ENCODE results near the gene NGLY1.

Gene NGLY1

DNA sequence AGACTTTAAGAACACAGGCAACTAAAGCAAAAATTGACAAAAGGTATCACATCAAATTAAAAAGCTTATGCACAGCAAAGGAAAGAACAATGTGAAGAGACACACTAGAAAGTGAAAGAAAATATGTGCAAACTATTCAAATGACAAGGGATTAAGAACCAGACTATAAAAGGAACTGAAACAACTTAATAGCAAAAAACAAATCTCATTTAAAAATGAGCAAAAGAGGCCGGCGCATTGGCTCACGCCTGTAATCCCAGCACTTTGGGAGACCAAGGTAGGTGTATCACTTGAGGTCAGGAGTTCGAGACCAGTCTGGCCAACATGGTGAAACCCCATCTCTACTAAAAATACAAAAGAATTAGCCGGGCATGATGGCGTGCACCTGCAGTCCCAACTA is 14.4 kb downstream of the NGLY1 start:
- intact Hi-C loops (cut with micrococcal nuclease) = no loop called here
- Mint-ChIP-seq H3K27me3 (no peaks in the 10 kb centered on the region), H3K9me3 (peaks cover 30% of the 10 kb centered on the region), H3K36me3 (ENCODE audit: low read depth) (peaks cover 45% of the 10 kb centered on the region), H3K27ac (peak overlapping the region; percentile 41), H3K4me3 (no peak overlapping the region), H3K4me1 (ENCODE audit: low read depth) (peaks cover 8% of the 10 kb centered on the region)

DNA sequence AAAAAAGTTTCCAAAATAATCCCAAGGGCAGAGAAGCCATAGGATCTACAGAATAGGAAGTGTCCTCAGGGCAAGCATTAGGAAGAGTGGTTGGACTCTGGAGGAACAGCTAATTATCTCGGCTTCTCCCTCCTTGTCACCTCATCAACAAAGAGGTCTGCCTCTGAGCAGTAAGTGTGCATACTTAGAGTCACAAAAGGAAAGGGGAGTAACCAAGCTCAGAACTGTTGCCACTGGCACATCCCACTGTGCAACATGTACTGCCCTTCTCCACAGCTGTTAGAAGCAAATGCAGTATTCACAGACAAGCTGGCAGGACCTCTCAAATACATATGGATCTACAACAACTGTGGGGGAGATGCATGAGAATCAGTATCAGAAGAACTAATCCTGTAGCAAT is 31.5 kb downstream of the NGLY1 start:
- no peak overlapping the region for H3K27ac Mint-ChIP-seq
- no peaks in the 10 kb centered on the region for H3K9me3 Mint-ChIP-seq
- no peaks in the 10 kb centered on the region for H3K27me3 Mint-ChIP-seq
- no peak overlapping the region for H3K4me3 Mint-ChIP-seq
- peaks cover 31% of the 10 kb centered on the region for H3K4me1 Mint-ChIP-seq (ENCODE audit: low read depth)
- H3K36me3 Mint-ChIP-seq (ENCODE audit: low read depth) = peaks cover 86% of the 10 kb centered on the region
- intact Hi-C loops (cut with micrococcal nuclease) = no loop called here

DNA sequence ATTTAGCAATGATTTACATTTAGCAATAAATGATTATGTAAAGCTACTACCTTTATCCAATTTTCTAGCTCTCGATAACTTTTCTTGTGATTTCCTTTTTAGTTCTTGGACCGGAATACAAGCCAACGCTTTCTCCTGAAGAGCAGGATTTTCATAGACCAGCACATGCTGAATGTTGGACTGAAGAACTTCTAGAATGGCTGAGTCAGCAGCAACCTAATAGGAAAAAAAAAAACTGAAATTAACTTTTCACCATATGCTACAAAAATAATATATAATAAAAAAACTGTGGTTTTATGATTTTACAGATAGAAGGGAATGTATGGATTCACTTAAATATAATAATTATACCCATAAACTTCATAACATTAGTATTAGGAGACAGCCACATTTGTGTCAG is 32.2 kb downstream of the NGLY1 start:
- Mint-ChIP-seq H3K36me3 (ENCODE audit: low read depth) (peaks cover 83% of the 10 kb centered on the region), H3K4me3 (no peak overlapping the region), H3K4me1 (ENCODE audit: low read depth) (peaks cover 33% of the 10 kb centered on the region), H3K27ac (no peak overlapping the region), H3K9me3 (no peaks in the 10 kb centered on the region), H3K27me3 (no peaks in the 10 kb centered on the region)
- intact Hi-C loops (cut with micrococcal nuclease) = no loop called here

GRCh38 chr3:25749031-25749581 is 34.1 kb downstream of the NGLY1 start:
- H3K27me3 Mint-ChIP-seq = no peaks in the 10 kb centered on the region
- no peaks in the 10 kb centered on the region for H3K9me3 Mint-ChIP-seq
- H3K4me3 Mint-ChIP-seq = no peak overlapping the region
- intact Hi-C loops (cut with micrococcal nuclease) = loop anchor here (2.0 kb wide), 1 partner anchor 34 kb away; the partner anchor contains the start of gene NGLY1
- H3K36me3 Mint-ChIP-seq (ENCODE audit: low read depth) = peaks cover 90% of the 10 kb centered on the region
- peak overlapping the region; percentile 76 for H3K27ac Mint-ChIP-seq
- H3K4me1 Mint-ChIP-seq (ENCODE audit: low read depth) = peaks cover 53% of the 10 kb centered on the region

DNA sequence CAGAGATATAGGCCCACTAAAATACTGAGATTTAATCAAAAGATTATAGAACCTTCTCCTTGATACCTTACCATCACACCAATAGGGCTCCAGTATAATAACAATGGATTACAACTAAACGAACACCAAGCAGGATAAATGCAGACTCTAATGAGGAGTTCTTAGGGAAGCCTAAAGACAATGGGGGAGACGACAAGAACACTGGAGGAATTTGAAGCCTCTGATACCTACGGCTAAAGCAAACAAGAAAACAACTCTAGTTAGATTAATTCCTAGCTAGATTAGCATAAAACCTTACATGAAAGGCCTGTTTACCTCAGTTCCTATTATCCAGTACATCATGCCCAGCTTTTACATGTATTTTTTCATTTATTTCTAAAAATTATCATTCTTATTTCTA is 35.1 kb downstream of the NGLY1 start:
- Mint-ChIP-seq H3K36me3 (ENCODE audit: low read depth) (peaks cover 88% of the 10 kb centered on the region), H3K4me1 (ENCODE audit: low read depth) (peaks cover 53% of the 10 kb centered on the region), H3K27ac (no peak overlapping the region), H3K9me3 (no peaks in the 10 kb centered on the region), H3K4me3 (no peak overlapping the region), H3K27me3 (no peaks in the 10 kb centered on the region)
- intact Hi-C loops (cut with micrococcal nuclease) = loop anchor here (2.0 kb wide), 1 partner anchor 35 kb away; the partner anchor contains the start of gene NGLY1

DNA sequence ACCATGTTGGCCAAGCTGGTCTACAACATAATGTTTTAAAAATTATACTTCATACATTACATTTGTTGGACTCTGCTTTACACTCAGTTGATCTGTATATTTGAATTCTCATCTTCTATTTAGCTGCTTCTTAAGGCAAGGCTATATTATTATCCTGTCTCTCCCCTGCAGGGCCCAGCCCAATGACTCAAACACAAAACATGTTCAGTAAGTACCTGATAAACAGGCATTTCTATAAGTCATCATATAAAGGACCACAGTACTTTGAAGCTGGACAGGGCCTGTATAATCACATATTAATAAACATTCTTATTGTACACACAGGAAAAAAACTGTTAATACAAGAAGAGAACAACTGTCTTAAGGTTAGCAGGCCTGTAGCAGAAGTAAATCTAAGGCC is 36.2 kb downstream of the NGLY1 start:
- intact Hi-C loops (cut with micrococcal nuclease) = no loop called here
- Mint-ChIP-seq H3K27me3 (no peaks in the 10 kb centered on the region), H3K36me3 (ENCODE audit: low read depth) (peaks cover 89% of the 10 kb centered on the region), H3K4me3 (no peak overlapping the region), H3K9me3 (no peaks in the 10 kb centered on the region), H3K4me1 (ENCODE audit: low read depth) (peaks cover 53% of the 10 kb centered on the region), H3K27ac (no peak overlapping the region)

- H3K36me3 Mint-ChIP-seq (ENCODE audit: low read depth) = peaks cover 68% of the 10 kb centered on the region
- intact Hi-C loops (cut with micrococcal nuclease) = no loop called here
- no peaks in the 10 kb centered on the region for H3K9me3 Mint-ChIP-seq
- peaks cover 47% of the 10 kb centered on the region for H3K4me1 Mint-ChIP-seq (ENCODE audit: low read depth)
- no peak overlapping the region for H3K27ac Mint-ChIP-seq
- no peak overlapping the region for H3K4me3 Mint-ChIP-seq
- H3K27me3 Mint-ChIP-seq = no peaks in the 10 kb centered on the region
These were observed 38.8 kb downstream of the NGLY1 start for GRCh38 chr3:25744470-25744869.

- peaks cover 6% of the 10 kb centered on the region for H3K4me1 Mint-ChIP-seq (ENCODE audit: low read depth)
- H3K9me3 Mint-ChIP-seq = no peaks in the 10 kb centered on the region
- no peaks in the 10 kb centered on the region for H3K27me3 Mint-ChIP-seq
- peaks cover 69% of the 10 kb centered on the region for H3K36me3 Mint-ChIP-seq (ENCODE audit: low read depth)
- intact Hi-C loops (cut with micrococcal nuclease) = loop anchor here (2.0 to 10.0 kb wide), 2 partner anchors 15 to 127 kb away; no protein-coding TSS in a partner anchor
- H3K27ac Mint-ChIP-seq = no peak overlapping the region
- no peak overlapping the region for H3K4me3 Mint-ChIP-seq
These were observed 55.1 kb downstream of the NGLY1 start for GRCh38 chr3:25728101-25728500.

- Mint-ChIP-seq H3K27me3 (no peaks in the 10 kb centered on the region), H3K36me3 (ENCODE audit: low read depth) (peaks cover 62% of the 10 kb centered on the region)
- intact Hi-C loops (cut with micrococcal nuclease) = loop anchor here (10.0 kb wide), 1 partner anchor 127 kb away; no protein-coding TSS in a partner anchor
These were observed 55.9 kb downstream of the NGLY1 start for GRCh38 chr3:25727316-25727715.

DNA sequence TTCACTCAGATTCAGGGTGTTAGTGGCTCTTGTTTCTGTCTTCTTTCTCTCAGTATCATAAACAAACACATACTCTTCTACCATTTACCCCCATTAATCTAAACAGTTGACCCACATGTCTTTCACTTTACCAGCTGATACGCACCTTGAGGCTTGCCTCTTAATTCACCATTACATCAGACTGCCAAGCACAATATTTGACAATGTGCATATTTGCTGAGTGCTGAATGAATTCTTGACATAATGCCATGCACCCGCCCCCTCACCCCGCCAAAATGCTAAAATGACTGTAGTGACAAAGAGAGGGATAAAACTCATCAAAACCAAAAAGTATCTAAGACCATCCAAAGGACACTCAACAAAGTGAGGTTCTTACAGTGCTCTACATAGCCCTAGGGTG is 57.4 kb downstream of the NGLY1 start:
- peaks cover 6% of the 10 kb centered on the region for H3K4me1 Mint-ChIP-seq (ENCODE audit: low read depth)
- H3K27me3 Mint-ChIP-seq = no peaks in the 10 kb centered on the region
- peaks cover 49% of the 10 kb centered on the region for H3K36me3 Mint-ChIP-seq (ENCODE audit: low read depth)
- no peak overlapping the region for H3K4me3 Mint-ChIP-seq
- no peak overlapping the region for H3K27ac Mint-ChIP-seq
- intact Hi-C loops (cut with micrococcal nuclease) = loop anchor here (10.0 kb wide), 1 partner anchor 129 kb away; no protein-coding TSS in a partner anchor
- H3K9me3 Mint-ChIP-seq = no peaks in the 10 kb centered on the region

More at GRCh38 chr3:25727316-25727715, 55.9 kb downstream of the NGLY1 start:
- H3K4me3 Mint-ChIP-seq = no peak overlapping the region
- H3K9me3 Mint-ChIP-seq = no peaks in the 10 kb centered on the region
- peaks cover 6% of the 10 kb centered on the region for H3K4me1 Mint-ChIP-seq (ENCODE audit: low read depth)
- no peak overlapping the region for H3K27ac Mint-ChIP-seq

DNA sequence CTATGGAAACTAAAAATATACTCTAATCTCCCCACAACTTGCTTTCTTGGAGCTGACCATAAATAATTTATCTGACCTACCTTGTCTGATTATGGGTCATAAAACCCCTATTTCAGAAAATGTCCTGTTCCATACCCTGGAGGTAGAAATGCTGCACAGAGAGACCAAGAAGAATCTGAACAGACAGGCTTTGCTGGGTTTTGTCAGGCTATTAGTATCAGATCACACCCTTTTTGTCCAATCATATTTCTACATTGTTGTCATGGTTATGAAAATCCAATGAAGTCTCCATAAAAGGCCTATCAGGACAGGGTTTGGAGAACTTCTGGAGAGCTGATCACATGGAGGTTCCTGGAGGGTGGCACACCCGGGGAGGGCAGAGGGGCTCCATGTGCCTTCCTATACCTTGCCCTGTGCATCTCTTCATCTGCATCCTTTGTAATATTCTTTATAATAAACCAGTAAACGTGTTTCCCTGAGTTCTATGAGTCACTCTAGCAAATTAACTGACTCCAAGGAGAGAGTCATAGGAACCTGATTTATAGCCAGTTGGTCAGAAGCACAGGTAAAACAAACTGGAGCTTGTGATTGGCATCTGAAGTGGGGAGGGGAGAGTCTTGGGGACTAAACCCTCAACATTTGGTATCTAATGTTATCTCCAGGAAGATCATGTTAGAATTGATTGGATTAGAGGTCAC is 58.1 kb downstream of the NGLY1 start:
- intact Hi-C loops (cut with micrococcal nuclease) = loop anchor here (10.0 kb wide), 1 partner anchor 130 kb away; no protein-coding TSS in a partner anchor
- peaks cover 6% of the 10 kb centered on the region for H3K4me1 Mint-ChIP-seq (ENCODE audit: low read depth)
- H3K9me3 Mint-ChIP-seq = no peaks in the 10 kb centered on the region
- H3K4me3 Mint-ChIP-seq = no peak overlapping the region
- no peaks in the 10 kb centered on the region for H3K27me3 Mint-ChIP-seq
- H3K27ac Mint-ChIP-seq = no peak overlapping the region
- H3K36me3 Mint-ChIP-seq (ENCODE audit: low read depth) = peaks cover 49% of the 10 kb centered on the region

GRCh38 chr3:25723802-25724201 is 59.4 kb downstream of the NGLY1 start:
- Mint-ChIP-seq H3K36me3 (ENCODE audit: low read depth) (peaks cover 37% of the 10 kb centered on the region), H3K9me3 (no peaks in the 10 kb centered on the region), H3K4me3 (no peak overlapping the region), H3K4me1 (ENCODE audit: low read depth) (no peaks in the 10 kb centered on the region), H3K27me3 (no peaks in the 10 kb centered on the region), H3K27ac (no peak overlapping the region)
- intact Hi-C loops (cut with micrococcal nuclease) = loop anchor here (10.0 kb wide), 1 partner anchor 131 kb away; no protein-coding TSS in a partner anchor

- no peak overlapping the region for H3K27ac Mint-ChIP-seq
- intact Hi-C loops (cut with micrococcal nuclease) = no loop called here
- H3K36me3 Mint-ChIP-seq (ENCODE audit: low read depth) = peaks cover 8% of the 10 kb centered on the region
- H3K27me3 Mint-ChIP-seq = no peaks in the 10 kb centered on the region
- no peaks in the 10 kb centered on the region for H3K9me3 Mint-ChIP-seq
- H3K4me3 Mint-ChIP-seq = no peak overlapping the region
- H3K4me1 Mint-ChIP-seq (ENCODE audit: low read depth) = no peaks in the 10 kb centered on the region
These were observed 63.9 kb downstream of the NGLY1 start for GRCh38 chr3:25719321-25719720.

DNA sequence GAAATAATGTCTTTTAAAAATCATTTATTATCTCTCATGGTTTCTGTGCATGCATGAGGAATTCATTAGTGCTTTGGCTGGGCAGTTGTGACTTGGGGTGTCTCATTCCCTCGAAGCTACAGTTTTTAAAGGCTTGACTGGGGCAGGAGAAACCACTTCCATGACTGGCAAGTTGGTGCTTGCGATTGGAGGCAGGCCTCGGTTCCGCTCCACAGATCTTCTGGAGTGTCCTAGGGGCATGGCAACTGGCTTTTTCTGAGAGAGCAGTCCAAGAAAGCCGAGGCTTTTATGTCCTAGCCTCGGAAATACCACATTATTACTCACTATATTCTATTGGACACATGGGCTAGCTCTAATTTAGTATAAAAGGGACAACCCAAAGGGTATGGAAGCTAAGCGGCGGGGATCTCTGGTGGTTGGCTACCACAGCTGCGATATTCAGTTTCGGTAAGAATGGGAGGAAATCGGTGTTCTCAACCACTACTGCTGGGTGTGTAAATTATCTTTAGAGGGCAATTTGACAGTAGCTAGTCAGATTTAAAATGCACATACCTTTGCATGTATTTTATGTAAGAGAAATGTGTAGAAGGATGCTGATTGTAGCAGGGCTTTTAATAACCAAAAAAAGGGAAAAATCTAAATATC is 69.8 kb downstream of the NGLY1 start:
- intact Hi-C loops (cut with micrococcal nuclease) = no loop called here
- Mint-ChIP-seq H3K27ac (no peak overlapping the region), H3K27me3 (peaks cover 2% of the 10 kb centered on the region), H3K4me1 (ENCODE audit: low read depth) (peaks cover 9% of the 10 kb centered on the region), H3K9me3 (no peaks in the 10 kb centered on the region), H3K36me3 (ENCODE audit: low read depth) (peaks cover 6% of the 10 kb centered on the region), H3K4me3 (no peak overlapping the region)

Measured in dendritic cell treated with granulocyte-macrophage colony-stimulating factor and Interleukin-4, amounts not matched to agents 40 ng/mL and 50 ng/mL, for 4 days (primary cell).